Sigmoid colon (tissue), 7 donors: ENCODE data around the gene PLBD2. TPM values are rescaled to one million over a fixed set of nuclear protein-coding genes. Genes with fewer than 3 reads are reported as not detected.

Experiments
- DNase-seq: peaks from one replicate; pipeline ENCODE4 v3.0.0-alpha.2; 2019
- H3K27ac ChIP-seq, 4 donors: fragments of 200-600 bp; sonication (generic); one replicate each; pipeline ENCODE4 v1.5.1; 2016 to 2019; ENCODE audit warnings: mild to moderate bottlenecking in 1 of 4
- H3K27me3 ChIP-seq, 3 donors: fragments of 200-600 bp; sonication (generic); one replicate each; pipeline ENCODE4 v1.5.1; 2019; ENCODE audit warnings: mild to moderate bottlenecking in 1 of 3
- H3K36me3 ChIP-seq, 4 donors: fragments of 200-600 bp; sonication (generic); one replicate each; pipeline ENCODE4 v1.5.1; 2016 to 2019
- H3K4me1 ChIP-seq, 4 donors: fragments of 200-600 bp; sonication (generic); one replicate each; pipeline ENCODE4 v1.5.1; 2017 to 2019
- H3K4me3 ChIP-seq, 4 donors: fragments of 200-600 bp; sonication (generic); one replicate each; pipeline ENCODE4 v1.5.1; 2017 to 2019; ENCODE audit warnings: mild to moderate bottlenecking in 2 of 4, moderate library complexity in 1 of 4
- H3K9me3 ChIP-seq, 4 donors: fragments of 200-600 bp in 3 of 4; sonication (generic) in 3 of 4; one replicate each; pipeline versions ENCODE4 v1.5.1 to v1.6.1; 2013 to 2019
- CTCF ChIP-seq, 4 experiments: fragments of 450-650 bp in 3 of 4; fragments of 200-600 bp in 1 of 4; IDR thresholded peaks; one replicate each; pipeline ENCODE4 v1.5.1; 2016 to 2019; ENCODE audit warnings: antibody characterized with exemption in 4 of 4, mild to moderate bottlenecking in 3 of 4, moderate library complexity in 2 of 4
- EP300 ChIP-seq, 4 donors: sonication (generic); formaldehyde crosslinking; IDR thresholded peaks; one replicate each; pipeline ENCODE4 v1.6.1; 2017; ENCODE audit warnings: antibody characterized with exemption in 4 of 4
- POLR2A ChIP-seq, 2 donors: fragments of 450-650 bp; IDR thresholded peaks; one replicate each; pipeline ENCODE4 v1.6.1; 2016; ENCODE audit warnings: antibody characterized with exemption in 2 of 2, mild to moderate bottlenecking in 2 of 2, moderate library complexity in 2 of 2
- POLR2AphosphoS5 ChIP-seq, 4 donors: sonication (generic); formaldehyde crosslinking; IDR thresholded peaks; one replicate each; pipeline ENCODE4 v1.6.1; 2017; ENCODE audit warnings: antibody characterized with exemption in 4 of 4
- WGBS, 2 donors: extraction: QIAGEN DNeasy Blood & Tissue Kit; methylation state at CpG; one replicate each; pipeline ENCODE4 v1.1.7; 2013; 5-methylcytosine and 5-hydroxymethylcytosine counted together
- intact Hi-C: fragments of 100-400 bp; cut with DNase I; formaldehyde crosslinking; loops from one replicate; pipeline ENCODE4 v1.15.1; 2023
- polyA plus RNA-seq, 3 donors: library from polyadenylated mRNA; stranded (reverse); fragments of 200-250 nt; gene quantifications; one replicate each; pipeline ENCODE4 v1.2.3, GENCODE V29; 2013
- total RNA-seq, 4 donors: library from RNA; depleted of rRNA; stranded (reverse); fragments of >200 nt; gene quantifications; one replicate each; pipeline ENCODE4 v1.1.0, GENCODE V29; 2016
- donor health status: healthy with polysubstance abuse.
- donor health status: Bipolar disorder and iron deficiency.
- donor health status: healthy.

PLBD2 gene
- total and polyA plus RNA-seq, 7 donors: 3.0 to 39.1 (median 14.4) TPM

- intact Hi-C loops: no loop called here
- DNase-seq: no peak
- Histone ChIP-seq H3K4me1 (no peaks in the 10 kb centered on the region), H3K4me3 (no peak overlapping the region), H3K9me3 (no peaks in the 10 kb centered on the region), H3K27me3 (peaks cover 0 to 24% (median 5%) of the 10 kb centered on the region in 3 donors), H3K36me3 (no peaks in the 10 kb centered on the region), H3K27ac (no peak overlapping the region)
- no peak for TF ChIP-seq POLR2AphosphoS5 (IDR thresholded peaks at IDR 0.05)
- no peak for TF ChIP-seq POLR2A (IDR thresholded peaks at IDR 0.05)
- TF ChIP-seq CTCF (IDR thresholded peaks at IDR 0.05): no peak
- no peak for TF ChIP-seq EP300 (IDR thresholded peaks at IDR 0.05)
- 83 to 87% methylated on average over 3 of the region's 3 CpGs for WGBS, 2 donors
Observed at GRCh38 chr12:113405694-113406093, 47.3 kb downstream of the PLBD2 start.

- WGBS, 2 donors: 67 to 68% methylated on average over 6 of the region's 6 CpGs
- no peak for DNase-seq
- H3K4me1 ChIP-seq: no peaks in the 10 kb centered on the region
- no peak overlapping the region for H3K4me3 ChIP-seq
- no peaks in the 10 kb centered on the region for H3K9me3 ChIP-seq
- intact Hi-C loops: no loop called here
- no peak overlapping the region for H3K27ac ChIP-seq
- H3K27me3 ChIP-seq: peaks cover 0 to 15% (median 0%) of the 10 kb centered on the region in 3 donors
- TF ChIP-seq POLR2AphosphoS5 (IDR thresholded peaks at IDR 0.05) (no peak), CTCF (IDR thresholded peaks at IDR 0.05) (no peak), POLR2A (IDR thresholded peaks at IDR 0.05) (no peak), EP300 (IDR thresholded peaks at IDR 0.05) (no peak)
- no peaks in the 10 kb centered on the region for H3K36me3 ChIP-seq
Observed at GRCh38 chr12:113407931-113408600, 49.7 kb downstream of the PLBD2 start.

- peaks cover 0 to 12% (median 0%) of the 10 kb centered on the region in 3 donors for H3K27me3 ChIP-seq
- WGBS, 2 donors: 87 to 93% methylated on average over 11 of the region's 11 CpGs
- TF ChIP-seq EP300 (IDR thresholded peaks at IDR 0.05) (no peak), POLR2A (IDR thresholded peaks at IDR 0.05) (no peak), POLR2AphosphoS5 (IDR thresholded peaks at IDR 0.05) (no peak), CTCF (IDR thresholded peaks at IDR 0.05) (no peak)
- H3K9me3 ChIP-seq: no peaks in the 10 kb centered on the region
- no peak overlapping the region for H3K4me3 ChIP-seq
- H3K4me1 ChIP-seq: no peaks in the 10 kb centered on the region
- intact Hi-C loops: no loop called here
- H3K27ac ChIP-seq: no peak overlapping the region
- H3K36me3 ChIP-seq: no peaks in the 10 kb centered on the region
- DNase-seq: no peak
Observed at GRCh38 chr12:113408756-113409298, 50.4 kb downstream of the PLBD2 start.

GRCh38 chr12:113409462-113410124 is 51.2 kb downstream of the PLBD2 start:
- intact Hi-C loops: no loop called here
- peaks cover 0 to 8% (median 0%) of the 10 kb centered on the region in 3 donors for H3K27me3 ChIP-seq
- WGBS, 2 donors: 66 to 80% methylated on average over 9 of the region's 9 CpGs
- no peaks in the 10 kb centered on the region for H3K4me1 ChIP-seq
- no peak for DNase-seq
- no peak overlapping the region for H3K27ac ChIP-seq
- no peak overlapping the region for H3K4me3 ChIP-seq
- no peak for TF ChIP-seq POLR2A (IDR thresholded peaks at IDR 0.05)
- TF ChIP-seq EP300 (IDR thresholded peaks at IDR 0.05): no peak
- TF ChIP-seq CTCF (IDR thresholded peaks at IDR 0.05): no peak
- no peaks in the 10 kb centered on the region for H3K36me3 ChIP-seq
- H3K9me3 ChIP-seq: no peaks in the 10 kb centered on the region
